ENCODE data around the gene CDC14A.
A peak's percentile ranks its signal among the peaks of the same experiment; 100 is the strongest.

The CDC14A gene

DNA sequence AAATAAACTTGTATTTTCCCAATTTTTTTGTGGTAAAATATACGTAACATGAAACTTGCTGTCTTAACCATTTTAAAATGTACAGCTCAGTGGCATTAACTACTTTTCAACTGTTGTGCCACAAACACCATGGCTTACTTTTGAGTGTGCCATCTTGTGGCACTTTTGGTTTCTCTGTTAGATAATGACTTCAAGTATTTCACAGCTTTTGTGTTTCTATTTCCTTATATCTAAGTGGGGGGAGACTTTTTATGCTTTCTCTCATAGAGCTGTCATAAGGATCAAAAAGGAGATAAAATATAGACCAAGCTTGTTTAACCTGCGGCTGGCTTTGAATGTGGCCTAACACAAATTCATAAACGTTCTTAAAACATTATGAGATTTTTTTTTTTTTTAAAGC is 44.3 kb downstream of the CDC14A start:
- Histone ChIP-seq H3K9ac (ENCODE audit: low read length) (no peak overlapping the region), H3K36me3 (ENCODE audit: control insufficient read depth in 1 of 2, insufficient read depth in 2 of 2, low read depth in 1 of 2, low read length in 2 of 2) (peaks cover 0 to 1% of the 10 kb centered on the region in 2 experiments), H3K23ac (ENCODE audit: low read length in 2 of 2) (no peak overlapping the region), H2AK5ac (ENCODE audit: low read length, severe bottlenecking) (no peak overlapping the region), H3K4me2 (ENCODE audit: low read length, poor library complexity, severe bottlenecking) (no peak overlapping the region), H3K14ac (ENCODE audit: low read length in 2 of 2) (no peak overlapping the region), H3K18ac (ENCODE audit: low read depth in 1 of 2, low read length in 2 of 2) (no peak overlapping the region), H3K27me3 (ENCODE audit: control insufficient read depth in 1 of 2, insufficient read depth in 1 of 2, low read length in 2 of 2) (no peaks in the 10 kb centered on the region), H3K4ac (ENCODE audit: low read depth in 1 of 2, low read length in 2 of 2) (no peak overlapping the region), H3K4me3 (ENCODE audit: insufficient read depth in 1 of 2, low read depth in 1 of 2, low read length in 2 of 2) (no peak overlapping the region), H3K27ac (ENCODE audit: low read length, poor library complexity, severe bottlenecking) (no peak overlapping the region), H2BK12ac (ENCODE audit: low read length in 2 of 2) (no peak overlapping the region), H4K91ac (ENCODE audit: low read length) (no peak overlapping the region), H3K4me1 (ENCODE audit: control insufficient read depth, insufficient read depth, low read depth, low read length) (no peaks in the 10 kb centered on the region), H2AFZ (ENCODE audit: low read depth, low read length) (no peak overlapping the region), H3K79me1 (replicated peaks; ENCODE audit: low read length, poor library complexity, severe bottlenecking) (peaks cover 1% of the 10 kb centered on the region), H2BK15ac (ENCODE audit: low read depth, poor library complexity, severe bottlenecking) (no peak overlapping the region), H3K9me3 (ENCODE audit: control insufficient read depth, low read length) (no peaks in the 10 kb centered on the region), H4K8ac (ENCODE audit: low read length) (no peak overlapping the region), H2BK120ac (ENCODE audit: low read depth, low read length) (no peak overlapping the region), H2BK5ac (ENCODE audit: low read depth, low read length, poor library complexity, severe bottlenecking) (no peak overlapping the region)
- 100% methylated on average over 1 of the region's 3 CpGs for WGBS
- DNase-seq = no peak

DNA sequence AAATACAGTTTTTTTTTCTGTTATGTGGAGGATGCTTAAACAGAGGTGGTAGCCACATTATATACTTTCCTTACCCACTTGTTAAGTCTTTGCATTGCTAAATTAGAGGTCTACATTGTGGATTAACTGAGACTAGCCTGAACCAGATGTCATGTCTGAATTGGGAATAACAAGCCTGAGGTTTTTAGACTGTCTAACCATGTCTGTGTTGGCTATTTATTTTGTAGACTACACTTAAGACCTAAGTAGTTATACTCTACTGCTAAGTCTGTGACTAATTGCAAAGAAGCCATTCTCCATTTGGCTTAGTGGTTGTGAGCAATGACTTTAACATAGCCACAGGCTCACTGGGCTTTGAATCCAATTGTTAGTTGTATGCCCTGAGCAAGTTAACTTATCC is 45.4 kb downstream of the CDC14A start:
- DNase-seq = no peak
- Histone ChIP-seq H3K4me1 (ENCODE audit: control insufficient read depth, insufficient read depth, low read depth, low read length) (no peaks in the 10 kb centered on the region), H3K9ac (ENCODE audit: low read length) (no peak overlapping the region), H3K27ac (ENCODE audit: low read length, poor library complexity, severe bottlenecking) (no peak overlapping the region), H2BK5ac (ENCODE audit: low read depth, low read length, poor library complexity, severe bottlenecking) (no peak overlapping the region), H4K8ac (ENCODE audit: low read length) (no peak overlapping the region), H3K4me3 (ENCODE audit: insufficient read depth in 1 of 2, low read depth in 1 of 2, low read length in 2 of 2) (no peak overlapping the region), H2AK5ac (ENCODE audit: low read length, severe bottlenecking) (no peak overlapping the region), H3K23ac (ENCODE audit: low read length in 2 of 2) (no peak overlapping the region), H2AFZ (ENCODE audit: low read depth, low read length) (no peak overlapping the region), H3K14ac (ENCODE audit: low read length in 2 of 2) (no peak overlapping the region), H2BK15ac (ENCODE audit: low read depth, poor library complexity, severe bottlenecking) (no peak overlapping the region), H3K79me1 (replicated peaks; ENCODE audit: low read length, poor library complexity, severe bottlenecking) (no peaks in the 10 kb centered on the region), H3K4ac (ENCODE audit: low read depth in 1 of 2, low read length in 2 of 2) (no peak overlapping the region), H2BK12ac (ENCODE audit: low read length in 2 of 2) (no peak overlapping the region), H2BK120ac (ENCODE audit: low read depth, low read length) (no peak overlapping the region), H4K91ac (ENCODE audit: low read length) (no peak overlapping the region), H3K18ac (ENCODE audit: low read depth in 1 of 2, low read length in 2 of 2) (no peak overlapping the region), H3K36me3 (ENCODE audit: control insufficient read depth in 1 of 2, insufficient read depth in 2 of 2, low read depth in 1 of 2, low read length in 2 of 2) (no peaks in the 10 kb centered on the region), H3K27me3 (ENCODE audit: control insufficient read depth in 1 of 2, insufficient read depth in 1 of 2, low read length in 2 of 2) (no peaks in the 10 kb centered on the region), H3K4me2 (ENCODE audit: low read length, poor library complexity, severe bottlenecking) (no peak overlapping the region), H3K9me3 (ENCODE audit: control insufficient read depth, low read length) (no peaks in the 10 kb centered on the region)

DNA sequence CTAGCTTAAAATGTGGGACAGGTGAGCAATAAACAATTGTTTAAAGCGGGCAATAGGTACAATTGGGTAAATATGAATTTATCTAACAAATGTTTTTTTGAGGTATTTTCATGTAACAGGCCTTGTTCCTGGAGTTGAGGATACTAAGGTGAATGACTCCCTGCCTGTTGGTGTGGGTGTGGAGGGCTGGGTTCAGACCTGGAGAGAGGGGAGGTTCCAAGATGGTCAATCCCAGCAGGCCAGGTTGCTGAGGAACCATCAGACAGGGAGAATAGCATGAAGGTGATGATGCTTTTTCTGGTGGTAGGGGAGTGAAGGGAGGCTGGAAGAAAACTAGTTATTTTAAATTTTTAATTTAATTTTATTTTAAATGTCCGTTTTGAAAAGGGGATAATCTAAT is 46.3 kb downstream of the CDC14A start:
- no peak for DNase-seq
- Histone ChIP-seq H3K27me3 (ENCODE audit: control insufficient read depth in 1 of 2, insufficient read depth in 1 of 2, low read length in 2 of 2) (no peaks in the 10 kb centered on the region), H3K79me1 (replicated peaks; ENCODE audit: low read length, poor library complexity, severe bottlenecking) (no peaks in the 10 kb centered on the region), H2BK12ac (ENCODE audit: low read length in 2 of 2) (no peak overlapping the region), H3K4me3 (ENCODE audit: insufficient read depth in 1 of 2, low read depth in 1 of 2, low read length in 2 of 2) (no peak overlapping the region), H2BK15ac (ENCODE audit: low read depth, poor library complexity, severe bottlenecking) (no peak overlapping the region), H2BK120ac (ENCODE audit: low read depth, low read length) (no peak overlapping the region), H3K9me3 (ENCODE audit: control insufficient read depth, low read length) (no peaks in the 10 kb centered on the region), H2AK5ac (ENCODE audit: low read length, severe bottlenecking) (no peak overlapping the region), H3K4me2 (ENCODE audit: low read length, poor library complexity, severe bottlenecking) (no peak overlapping the region), H2AFZ (ENCODE audit: low read depth, low read length) (no peak overlapping the region), H4K91ac (ENCODE audit: low read length) (no peak overlapping the region), H2BK5ac (ENCODE audit: low read depth, low read length, poor library complexity, severe bottlenecking) (no peak overlapping the region), H3K18ac (ENCODE audit: low read depth in 1 of 2, low read length in 2 of 2) (no peak overlapping the region), H3K4ac (ENCODE audit: low read depth in 1 of 2, low read length in 2 of 2) (no peak overlapping the region), H3K27ac (ENCODE audit: low read length, poor library complexity, severe bottlenecking) (no peak overlapping the region), H3K23ac (ENCODE audit: low read length in 2 of 2) (no peak overlapping the region), H3K4me1 (ENCODE audit: control insufficient read depth, insufficient read depth, low read depth, low read length) (no peaks in the 10 kb centered on the region), H4K8ac (ENCODE audit: low read length) (no peak overlapping the region), H3K9ac (ENCODE audit: low read length) (no peak overlapping the region), H3K14ac (ENCODE audit: low read length in 2 of 2) (no peak overlapping the region), H3K36me3 (ENCODE audit: control insufficient read depth in 1 of 2, insufficient read depth in 2 of 2, low read depth in 1 of 2, low read length in 2 of 2) (no peaks in the 10 kb centered on the region)
- 100% methylated on average over 1 of the region's 2 CpGs for WGBS

DNA sequence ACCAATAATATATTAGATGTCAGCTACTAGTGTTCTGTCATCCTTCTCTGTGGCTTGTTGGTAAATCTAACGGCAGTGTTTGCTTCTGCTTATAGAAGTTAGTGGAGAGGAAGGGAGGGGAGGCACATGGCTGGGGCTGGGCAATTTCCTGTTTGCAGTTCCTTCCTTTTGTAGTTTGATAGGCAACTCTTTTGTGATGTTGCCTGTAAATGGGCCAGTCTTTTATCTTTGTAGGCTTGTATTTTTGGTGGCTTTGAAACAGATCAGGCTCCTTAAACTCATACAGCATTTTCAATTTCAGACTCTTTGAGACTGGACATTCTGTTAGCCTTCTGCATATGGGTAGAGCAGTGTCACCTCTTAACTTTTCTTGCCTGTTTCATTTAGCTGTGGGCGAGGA is 48.1 kb downstream of the CDC14A start:
- Histone ChIP-seq H2BK15ac (ENCODE audit: low read depth, poor library complexity, severe bottlenecking) (no peak overlapping the region), H3K27ac (ENCODE audit: low read length, poor library complexity, severe bottlenecking) (no peak overlapping the region), H3K9ac (ENCODE audit: low read length) (no peak overlapping the region), H3K4ac (ENCODE audit: low read depth in 1 of 2, low read length in 2 of 2) (no peak overlapping the region), H3K79me1 (replicated peaks; ENCODE audit: low read length, poor library complexity, severe bottlenecking) (no peaks in the 10 kb centered on the region), H2BK5ac (ENCODE audit: low read depth, low read length, poor library complexity, severe bottlenecking) (no peak overlapping the region), H2BK12ac (ENCODE audit: low read length in 2 of 2) (no peak overlapping the region), H4K91ac (ENCODE audit: low read length) (no peak overlapping the region), H3K4me2 (ENCODE audit: low read length, poor library complexity, severe bottlenecking) (no peak overlapping the region), H3K4me1 (ENCODE audit: control insufficient read depth, insufficient read depth, low read depth, low read length) (no peaks in the 10 kb centered on the region), H2AFZ (ENCODE audit: low read depth, low read length) (no peak overlapping the region), H4K8ac (ENCODE audit: low read length) (no peak overlapping the region), H2BK120ac (ENCODE audit: low read depth, low read length) (no peak overlapping the region), H3K36me3 (ENCODE audit: control insufficient read depth in 1 of 2, insufficient read depth in 2 of 2, low read depth in 1 of 2, low read length in 2 of 2) (no peaks in the 10 kb centered on the region), H3K23ac (ENCODE audit: low read length in 2 of 2) (no peak overlapping the region), H3K4me3 (ENCODE audit: insufficient read depth in 1 of 2, low read depth in 1 of 2, low read length in 2 of 2) (no peak overlapping the region), H3K9me3 (ENCODE audit: control insufficient read depth, low read length) (no peaks in the 10 kb centered on the region), H3K27me3 (ENCODE audit: control insufficient read depth in 1 of 2, insufficient read depth in 1 of 2, low read length in 2 of 2) (no peaks in the 10 kb centered on the region), H3K18ac (ENCODE audit: low read depth in 1 of 2, low read length in 2 of 2) (peak overlapping the region in 1 of 2 experiments; percentile 49), H3K14ac (ENCODE audit: low read length in 2 of 2) (no peak overlapping the region), H2AK5ac (ENCODE audit: low read length, severe bottlenecking) (no peak overlapping the region)
- 5% methylated on average over 1 of the region's 2 CpGs for WGBS
- peak; percentile 22 for DNase-seq
